ENCODE results near the gene CCDC50.

DNA sequence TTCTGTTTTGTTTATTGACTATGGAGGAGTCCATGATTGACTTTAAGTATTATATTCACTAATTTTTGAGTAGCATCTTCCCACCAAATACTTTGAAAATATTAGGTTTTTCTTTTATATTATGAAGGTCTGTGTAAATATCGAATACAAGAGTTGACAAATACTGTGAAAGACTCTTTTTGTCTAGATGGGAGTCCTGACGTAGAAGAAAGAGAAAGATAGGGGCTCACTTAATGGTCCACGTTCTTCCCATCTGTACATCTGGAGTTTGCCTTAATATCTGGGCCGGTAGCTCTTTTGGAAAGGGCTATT lies 8.9 kb downstream of the CCDC50 start:
- TF ChIP-seq, protein P1, sequence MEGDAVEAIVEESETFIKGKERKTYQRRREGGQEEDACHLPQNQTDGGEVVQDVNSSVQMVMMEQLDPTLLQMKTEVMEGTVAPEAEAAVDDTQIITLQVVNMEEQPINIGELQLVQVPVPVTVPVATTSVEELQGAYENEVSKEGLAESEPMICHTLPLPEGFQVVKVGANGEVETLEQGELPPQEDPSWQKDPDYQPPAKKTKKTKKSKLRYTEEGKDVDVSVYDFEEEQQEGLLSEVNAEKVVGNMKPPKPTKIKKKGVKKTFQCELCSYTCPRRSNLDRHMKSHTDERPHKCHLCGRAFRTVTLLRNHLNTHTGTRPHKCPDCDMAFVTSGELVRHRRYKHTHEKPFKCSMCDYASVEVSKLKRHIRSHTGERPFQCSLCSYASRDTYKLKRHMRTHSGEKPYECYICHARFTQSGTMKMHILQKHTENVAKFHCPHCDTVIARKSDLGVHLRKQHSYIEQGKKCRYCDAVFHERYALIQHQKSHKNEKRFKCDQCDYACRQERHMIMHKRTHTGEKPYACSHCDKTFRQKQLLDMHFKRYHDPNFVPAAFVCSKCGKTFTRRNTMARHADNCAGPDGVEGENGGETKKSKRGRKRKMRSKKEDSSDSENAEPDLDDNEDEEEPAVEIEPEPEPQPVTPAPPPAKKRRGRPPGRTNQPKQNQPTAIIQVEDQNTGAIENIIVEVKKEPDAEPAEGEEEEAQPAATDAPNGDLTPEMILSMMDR (IDR thresholded peaks at IDR 0.05): no peak
- TF ChIP-seq EP300 (IDR thresholded peaks at IDR 0.05): no peak
- no peak for TF ChIP-seq POLR2A (IDR thresholded peaks at IDR 0.05)
- no peak for TF ChIP-seq POLR2AphosphoS5 (IDR thresholded peaks at IDR 0.05)

Measured in upper lobe of left lung (tissue), 4 donors.